DOHH2 (cell line): ENCODE measurements around the gene ZBTB25.

Experiments
- H3F3A ChIP-seq: fragments of 200-600 bp; sonication (generic), shearing (Covaris generic); 2 replicates; pipeline ENCODE4 v1.6.0; 2016; ENCODE audit warnings: antibody characterized with exemption, mild to moderate bottlenecking; ENCODE audit not compliant: control insufficient read depth, insufficient read depth
- H3K27ac ChIP-seq: fragments of 200-600 bp; sonication (generic); 2 replicates; pipeline ENCODE4 v1.5.1; 2014; ENCODE audit warnings: low read depth, mild to moderate bottlenecking, low read length, moderate library complexity
- H3K27me3 ChIP-seq: fragments of 200-600 bp; sonication (generic); 2 replicates; pipeline ENCODE4 v1.6.1; 2014; ENCODE audit warnings: mild to moderate bottlenecking, low read length, mixed read lengths; ENCODE audit not compliant: control insufficient read depth
- H3K36me3 ChIP-seq: fragments of 200-600 bp; sonication (generic); 2 replicates; pipeline ENCODE4 v1.6.1; 2014; ENCODE audit warnings: mild to moderate bottlenecking, low read length, moderate library complexity, mixed read lengths; ENCODE audit not compliant: control insufficient read depth
- H3K4me1 ChIP-seq: fragments of 200-600 bp; sonication (generic); 2 replicates; pipeline ENCODE4 v1.6.1; 2014; ENCODE audit warnings: mild to moderate bottlenecking, low read length, mixed read lengths; ENCODE audit not compliant: control insufficient read depth
- H3K4me2 ChIP-seq: fragments of 200-600 bp; sonication (generic); 2 replicates; pipeline ENCODE4 v1.6.0; 2014; ENCODE audit warnings: mild to moderate bottlenecking, low read length, moderate library complexity
- H3K4me3 ChIP-seq: fragments of 200-600 bp; sonication (generic); 2 replicates; pipeline ENCODE4 v1.5.1; 2014; ENCODE audit warnings: mild to moderate bottlenecking, low read length, mixed read lengths
- H3K79me2 ChIP-seq: fragments of 200-600 bp; sonication (generic); 2 replicates; pipeline ENCODE4 v1.6.1; 2014; ENCODE audit warnings: mild to moderate bottlenecking, low read length, mixed read lengths; ENCODE audit not compliant: control insufficient read depth
- H3K9me2 ChIP-seq: fragments of 200-600 bp; sonication (generic); replicated peaks from 2 replicates; pipeline ENCODE4 v1.6.1; 2014; ENCODE audit warnings: mild to moderate bottlenecking, low read length, mixed read lengths; ENCODE audit not compliant: control insufficient read depth
- H3K9me3 ChIP-seq: fragments of 200-600 bp; sonication (generic); 2 replicates; pipeline ENCODE4 v1.6.1; 2014; ENCODE audit warnings: antibody characterized with exemption, low read length, mixed read lengths; ENCODE audit not compliant: control insufficient read depth, insufficient read depth
- H4K20me1 ChIP-seq: fragments of 200-600 bp; sonication (generic); 2 replicates; pipeline ENCODE4 v1.6.0; 2014; ENCODE audit warnings: low read depth, mild to moderate bottlenecking, antibody characterized with exemption, low read length, moderate library complexity; ENCODE audit not compliant: control insufficient read depth, insufficient read depth
- EZH2phosphoT487 ChIP-seq: fragments of 200-600 bp; sonication (generic); IDR thresholded peaks from 2 replicates; pipeline ENCODE4 v1.6.1; 2017; ENCODE audit warnings: borderline replicate concordance, mild to moderate bottlenecking, antibody characterized with exemption, low read length, moderate library complexity, mixed read lengths
- TF ChIP-seq, protein P1 (sequence below): fragments of 200-600 bp; sonication (generic); IDR thresholded peaks from one replicate; pipeline ENCODE4 v1.5.1; 2014; ENCODE audit warnings: antibody characterized with exemption, mild to moderate bottlenecking, low read depth, low read length; ENCODE audit not compliant: poor library complexity, severe bottlenecking

ZBTB25 gene

DNA sequence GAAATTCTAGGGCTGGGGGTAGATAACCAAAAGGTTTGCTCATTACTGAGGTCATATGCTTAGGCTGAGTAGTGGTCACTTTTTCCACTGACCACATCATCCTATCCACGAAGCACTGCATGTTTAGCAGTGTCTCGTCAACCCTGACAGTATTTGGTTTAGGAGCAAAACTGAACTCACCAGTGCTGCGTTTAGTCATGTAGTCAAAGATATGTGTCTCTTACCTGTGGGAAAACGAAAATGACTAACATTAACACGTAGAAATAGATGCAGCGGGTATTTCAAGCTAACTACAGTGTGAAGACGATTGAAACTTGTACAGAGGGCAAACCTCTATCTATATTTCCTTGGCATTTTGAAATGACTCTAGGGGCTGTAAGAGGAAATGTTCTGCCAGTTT is 80.9 kb downstream of the ZBTB25 start:
- no peaks in the 10 kb centered on the region for H3K4me1 ChIP-seq
- TF ChIP-seq EZH2phosphoT487: no peak
- TF ChIP-seq, protein P1, sequence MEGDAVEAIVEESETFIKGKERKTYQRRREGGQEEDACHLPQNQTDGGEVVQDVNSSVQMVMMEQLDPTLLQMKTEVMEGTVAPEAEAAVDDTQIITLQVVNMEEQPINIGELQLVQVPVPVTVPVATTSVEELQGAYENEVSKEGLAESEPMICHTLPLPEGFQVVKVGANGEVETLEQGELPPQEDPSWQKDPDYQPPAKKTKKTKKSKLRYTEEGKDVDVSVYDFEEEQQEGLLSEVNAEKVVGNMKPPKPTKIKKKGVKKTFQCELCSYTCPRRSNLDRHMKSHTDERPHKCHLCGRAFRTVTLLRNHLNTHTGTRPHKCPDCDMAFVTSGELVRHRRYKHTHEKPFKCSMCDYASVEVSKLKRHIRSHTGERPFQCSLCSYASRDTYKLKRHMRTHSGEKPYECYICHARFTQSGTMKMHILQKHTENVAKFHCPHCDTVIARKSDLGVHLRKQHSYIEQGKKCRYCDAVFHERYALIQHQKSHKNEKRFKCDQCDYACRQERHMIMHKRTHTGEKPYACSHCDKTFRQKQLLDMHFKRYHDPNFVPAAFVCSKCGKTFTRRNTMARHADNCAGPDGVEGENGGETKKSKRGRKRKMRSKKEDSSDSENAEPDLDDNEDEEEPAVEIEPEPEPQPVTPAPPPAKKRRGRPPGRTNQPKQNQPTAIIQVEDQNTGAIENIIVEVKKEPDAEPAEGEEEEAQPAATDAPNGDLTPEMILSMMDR: no peak
- H3F3A ChIP-seq: no peaks in the 10 kb centered on the region
- H3K4me2 ChIP-seq: no peak overlapping the region
- H3K36me3 ChIP-seq: peaks cover 88% of the 10 kb centered on the region
- H3K9me2 ChIP-seq: no peaks in the 10 kb centered on the region
- H3K27ac ChIP-seq: no peak overlapping the region
- no peaks in the 10 kb centered on the region for H3K9me3 ChIP-seq
- 0 out of 2 replicates have a peak, but pooled peaks cover 3% of the 10 kb centered on the region for H4K20me1 ChIP-seq
- no peak overlapping the region for H3K4me3 ChIP-seq
- H3K27me3 ChIP-seq: no peaks in the 10 kb centered on the region
- H3K79me2 ChIP-seq: no peaks in the 10 kb centered on the region

DNA sequence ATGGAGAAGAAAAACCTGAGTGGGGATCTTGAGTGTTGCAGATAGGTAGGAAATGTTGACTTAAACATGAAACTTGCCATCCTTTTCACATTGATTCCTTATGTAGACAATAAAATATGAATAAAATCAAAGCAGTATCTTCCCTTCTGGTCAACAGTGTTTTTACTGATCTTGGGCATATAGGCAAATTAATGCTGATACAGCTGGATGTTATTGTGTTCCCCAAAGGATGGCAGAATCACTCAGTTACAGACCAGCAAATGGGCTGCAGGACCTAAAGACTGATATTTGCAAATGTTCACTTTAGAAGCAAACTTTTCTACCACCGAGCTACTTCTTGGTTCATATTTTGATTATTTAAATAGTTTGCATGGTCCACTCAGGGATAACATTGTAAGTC is 81.6 kb downstream of the ZBTB25 start:
- Histone ChIP-seq H3K36me3 (peaks cover 88% of the 10 kb centered on the region), H4K20me1 (0 out of 2 replicates have a peak, but pooled peaks cover 3% of the 10 kb centered on the region), H3K27ac (no peak overlapping the region), H3K79me2 (no peaks in the 10 kb centered on the region), H3K4me2 (no peak overlapping the region), H3K9me2 (no peaks in the 10 kb centered on the region), H3K4me3 (no peak overlapping the region), H3F3A (no peaks in the 10 kb centered on the region), H3K27me3 (no peaks in the 10 kb centered on the region), H3K4me1 (no peaks in the 10 kb centered on the region), H3K9me3 (no peaks in the 10 kb centered on the region)
- TF ChIP-seq, protein P1: no peak

DNA sequence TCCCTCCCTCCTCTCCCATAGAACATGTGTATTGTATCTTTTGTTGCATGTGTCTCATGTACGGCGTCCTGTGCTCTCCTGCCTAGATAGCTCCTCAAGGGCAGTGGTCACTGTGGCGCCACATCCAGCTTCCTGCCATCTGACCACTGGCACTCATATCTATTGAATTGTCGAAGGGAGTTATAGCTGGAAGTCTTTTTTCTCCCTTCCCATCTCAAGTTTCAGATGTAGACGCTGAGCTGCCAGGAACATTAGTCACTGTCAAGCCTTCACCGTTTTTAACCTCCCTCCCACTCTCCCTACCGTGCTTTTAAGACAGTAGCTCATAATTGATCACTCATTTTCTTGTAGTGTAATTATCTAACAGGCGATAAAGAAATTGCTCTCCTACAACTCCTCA is 82.5 kb downstream of the ZBTB25 start:
- Histone ChIP-seq H3K79me2 (no peaks in the 10 kb centered on the region), H3K4me3 (no peak overlapping the region), H3K4me1 (no peaks in the 10 kb centered on the region), H3K4me2 (no peak overlapping the region), H3K27ac (no peak overlapping the region), H3F3A (no peaks in the 10 kb centered on the region), H3K9me2 (no peaks in the 10 kb centered on the region), H3K27me3 (no peaks in the 10 kb centered on the region), H3K36me3 (peaks cover 88% of the 10 kb centered on the region), H3K9me3 (no peaks in the 10 kb centered on the region), H4K20me1 (0 out of 2 replicates have a peak, but pooled peaks cover 3% of the 10 kb centered on the region)
- no peak for TF ChIP-seq EZH2phosphoT487
- TF ChIP-seq, protein P1: no peak

DNA sequence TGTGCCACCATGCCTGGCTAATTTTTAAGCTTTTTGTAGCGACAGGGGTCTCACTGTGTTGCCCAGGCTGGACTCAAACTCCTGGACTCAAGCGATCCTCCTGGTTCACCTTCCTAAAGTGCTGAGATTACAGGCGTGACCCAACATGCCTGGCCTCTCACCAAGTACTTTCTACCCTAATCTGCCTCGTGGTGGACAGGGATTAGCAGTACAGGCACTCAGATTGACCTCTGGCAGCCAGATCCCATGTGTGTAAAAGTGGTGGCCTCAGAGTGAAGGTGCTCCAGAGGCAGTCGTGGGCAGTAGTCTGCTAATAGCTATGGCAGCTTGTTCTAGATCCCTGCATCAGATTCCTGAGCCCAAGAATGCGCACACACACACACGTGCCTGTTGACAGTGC is 84.6 kb downstream of the ZBTB25 start:
- TF ChIP-seq EZH2phosphoT487: no peak
- TF ChIP-seq, protein P1: no peak
- peaks cover 83% of the 10 kb centered on the region for H3K36me3 ChIP-seq

More for the DNA sequence above, 84.6 kb downstream of the ZBTB25 start:
- Histone ChIP-seq H3F3A (no peaks in the 10 kb centered on the region), H4K20me1 (0 out of 2 replicates have a peak, but pooled peaks cover 2% of the 10 kb centered on the region), H3K4me2 (no peak overlapping the region), H3K79me2 (no peaks in the 10 kb centered on the region), H3K9me3 (no peaks in the 10 kb centered on the region), H3K4me3 (no peak overlapping the region), H3K4me1 (no peaks in the 10 kb centered on the region), H3K9me2 (no peaks in the 10 kb centered on the region), H3K27me3 (no peaks in the 10 kb centered on the region), H3K27ac (no peak overlapping the region)
